Astrocyte (in vitro differentiated cells and primary cell): Measurements from ENCODE around the gene PLEKHM3. TPM values are rescaled to one million over a fixed set of nuclear protein-coding genes. Genes with fewer than 3 reads are reported as not detected.

Experiments
- DNase-seq: peaks from one replicate; pipeline ENCODE4 v3.0.0-alpha.2; 2010; ENCODE audit warnings: low read depth
- FAIRE-seq: peaks from 2 replicates; lab custom pipeline; 2011; peaks lifted over from hg19 to GRCh38; lab: Jason Lieb, UNC
- H2AFZ ChIP-seq: 2 replicates; pipeline ENCODE4 v1.6.0; 2012; ENCODE audit warnings: low read depth, low read length, inconsistent platforms
- H3K27ac ChIP-seq: 2 replicates; pipeline ENCODE4 v1.5.1; 2011; ENCODE audit warnings: low read depth, low read length, inconsistent platforms
- H3K27me3 ChIP-seq: 2 replicates; pipeline ENCODE4 v1.6.0; 2011; ENCODE audit warnings: low read length, inconsistent platforms; ENCODE audit not compliant: insufficient read depth
- H3K36me3 ChIP-seq: 2 replicates; pipeline ENCODE4 v1.5.1; 2011; ENCODE audit warnings: low read length, inconsistent platforms; ENCODE audit not compliant: insufficient read depth
- H3K4me1 ChIP-seq: 2 replicates; pipeline ENCODE4 v1.5.1; 2011; ENCODE audit warnings: low read length, inconsistent platforms; ENCODE audit not compliant: insufficient read depth
- H3K4me2 ChIP-seq: 2 replicates; pipeline ENCODE4 v1.6.0; 2012; ENCODE audit warnings: low read length, inconsistent platforms
- H3K4me3 ChIP-seq: 2 replicates; pipeline ENCODE4 v1.5.1; 2011; ENCODE audit warnings: low read depth, mild to moderate bottlenecking, low read length, inconsistent platforms; ENCODE audit not compliant: insufficient read depth
- H3K79me2 ChIP-seq: 2 replicates; pipeline ENCODE4 v1.6.0; 2012; ENCODE audit warnings: mild to moderate bottlenecking, low read length, inconsistent platforms; ENCODE audit not compliant: insufficient read depth
- H3K9ac ChIP-seq: 2 replicates; pipeline ENCODE4 v1.6.0; 2012; ENCODE audit warnings: mild to moderate bottlenecking, low read length, inconsistent platforms
- H3K9me3 ChIP-seq: 2 replicates; pipeline ENCODE4 v1.5.1; 2012; ENCODE audit warnings: low read depth, mild to moderate bottlenecking, low read length, inconsistent platforms; ENCODE audit not compliant: insufficient read depth
- H4K20me1 ChIP-seq: 2 replicates; pipeline ENCODE4 v1.6.0; 2012; ENCODE audit warnings: low read length, inconsistent platforms; ENCODE audit not compliant: insufficient read depth
- H3K27ac Mint-ChIP-seq: one replicate; pipeline ENCODE4 v1.8.0; 2021; ENCODE audit warnings: mild to moderate bottlenecking, mixed read lengths; ENCODE audit not compliant: unreplicated experiment
- H3K27me3 Mint-ChIP-seq: one replicate; pipeline ENCODE4 v1.8.0; 2021; ENCODE audit warnings: low read depth, mixed read lengths; ENCODE audit not compliant: unreplicated experiment
- H3K36me3 Mint-ChIP-seq: one replicate; pipeline ENCODE4 v1.8.0; 2021; ENCODE audit warnings: low read depth, mixed read lengths; ENCODE audit not compliant: unreplicated experiment
- H3K4me1 Mint-ChIP-seq: one replicate; pipeline ENCODE4 v1.8.0; 2021; ENCODE audit warnings: low read depth, mixed read lengths; ENCODE audit not compliant: unreplicated experiment
- H3K4me3 Mint-ChIP-seq: one replicate; pipeline ENCODE4 v1.8.0; 2021; ENCODE audit warnings: mild to moderate bottlenecking, moderate library complexity, mixed read lengths; ENCODE audit not compliant: unreplicated experiment
- H3K9me3 Mint-ChIP-seq: one replicate; pipeline ENCODE4 v1.8.0; 2021; ENCODE audit warnings: mild to moderate bottlenecking, mixed read lengths; ENCODE audit not compliant: unreplicated experiment
- CTCF ChIP-seq: IDR thresholded peaks from 2 replicates; pipeline ENCODE4 v1.5.1; 2011; ENCODE audit warnings: low read depth, mild to moderate bottlenecking, inconsistent platforms, low read length, moderate library complexity; ENCODE audit not compliant: insufficient read depth
- EZH2 ChIP-seq: IDR thresholded peaks from 2 replicates; pipeline ENCODE4 v1.6.1; 2012; ENCODE audit warnings: mild to moderate bottlenecking, low read length, inconsistent platforms; ENCODE audit not compliant: insufficient read depth
- total RNA-seq: library from RNA; stranded (reverse); gene quantifications from 2 replicates; pipeline ENCODE4 v1.2.1, GENCODE V29; 2021

Gene PLEKHM3
- total RNA-seq, 1 donor from 2014 or later = 9.1 TPM

GRCh38 chr2:207970826-207971180 is 54.5 kb downstream of the PLEKHM3 start:
- Mint-ChIP-seq H3K27me3 (no peaks in the 10 kb centered on the region), H3K4me3 (no peak overlapping the region), H3K4me1 (peaks cover 5% of the 10 kb centered on the region), H3K27ac (no peak overlapping the region), H3K9me3 (no peaks in the 10 kb centered on the region), H3K36me3 (no peaks in the 10 kb centered on the region)
- no peak overlapping the region for H3K4me3 ChIP-seq
- H3K27ac ChIP-seq = no peak overlapping the region
- no peak overlapping the region for H3K4me2 ChIP-seq
- FAIRE-seq (no peak), DNase-seq (no peak)
- no peaks in the 10 kb centered on the region for H3K4me1 ChIP-seq
- TF ChIP-seq EZH2 (no peak), CTCF (no peak)
- H2AFZ ChIP-seq = no peak overlapping the region
- no peaks in the 10 kb centered on the region for H3K79me2 ChIP-seq
- H4K20me1 ChIP-seq = no peaks in the 10 kb centered on the region
- no peaks in the 10 kb centered on the region for H3K36me3 ChIP-seq
- no peak overlapping the region for H3K9ac ChIP-seq
- no peaks in the 10 kb centered on the region for H3K9me3 ChIP-seq
- no peaks in the 10 kb centered on the region for H3K27me3 ChIP-seq

- no peaks in the 10 kb centered on the region for H4K20me1 ChIP-seq
- no peak overlapping the region for H3K4me2 ChIP-seq
- Mint-ChIP-seq H3K4me3 (peak overlapping the region; percentile 6), H3K27ac (no peak overlapping the region), H3K4me1 (peaks cover 5% of the 10 kb centered on the region), H3K9me3 (no peaks in the 10 kb centered on the region), H3K27me3 (no peaks in the 10 kb centered on the region), H3K36me3 (no peaks in the 10 kb centered on the region)
- no peak overlapping the region for H3K9ac ChIP-seq
- no peaks in the 10 kb centered on the region for H3K79me2 ChIP-seq
- H3K9me3 ChIP-seq = no peaks in the 10 kb centered on the region
- no peak overlapping the region for H2AFZ ChIP-seq
- DNase-seq (no peak), FAIRE-seq (no peak)
- no peaks in the 10 kb centered on the region for H3K4me1 ChIP-seq
- TF ChIP-seq CTCF (no peak), EZH2 (no peak)
- H3K4me3 ChIP-seq = no peak overlapping the region
- no peaks in the 10 kb centered on the region for H3K36me3 ChIP-seq
- no peaks in the 10 kb centered on the region for H3K27me3 ChIP-seq
- H3K27ac ChIP-seq = no peak overlapping the region
Observed at GRCh38 chr2:207970147-207970825, 55.0 kb downstream of the PLEKHM3 start.

GRCh38 chr2:207969249-207969648 is 56.1 kb downstream of the PLEKHM3 start:
- DNase-seq (no peak), FAIRE-seq (no peak)
- no peak overlapping the region for H2AFZ ChIP-seq
- no peaks in the 10 kb centered on the region for H3K9me3 Mint-ChIP-seq
- no peak overlapping the region for H3K27ac ChIP-seq
- no peak overlapping the region for H3K4me2 ChIP-seq
- H3K27ac Mint-ChIP-seq = no peak overlapping the region
- no peaks in the 10 kb centered on the region for H3K9me3 ChIP-seq
- no peak overlapping the region for H3K4me3 Mint-ChIP-seq
- no peaks in the 10 kb centered on the region for H3K36me3 Mint-ChIP-seq
- TF ChIP-seq CTCF = no peak
- TF ChIP-seq EZH2 = no peak
- no peak overlapping the region for H3K9ac ChIP-seq
- H3K36me3 ChIP-seq = no peaks in the 10 kb centered on the region
- no peaks in the 10 kb centered on the region for H3K27me3 Mint-ChIP-seq
- H3K4me3 ChIP-seq = no peak overlapping the region
- no peaks in the 10 kb centered on the region for H4K20me1 ChIP-seq
- peaks cover 5% of the 10 kb centered on the region for H3K4me1 Mint-ChIP-seq
- no peaks in the 10 kb centered on the region for H3K4me1 ChIP-seq
- no peaks in the 10 kb centered on the region for H3K27me3 ChIP-seq
- no peaks in the 10 kb centered on the region for H3K79me2 ChIP-seq
